Osteocyte (in vitro differentiated cells): ENCODE data around the gene RASSF3. TPM values are rescaled to one million over a fixed set of nuclear protein-coding genes. Genes with fewer than 3 reads are reported as not detected.

Experiments used
- DNase-seq: peaks from one replicate; pipeline ENCODE4 v3.0.0; 2021; ENCODE audit warnings: mixed read lengths; ENCODE audit not compliant: unreplicated experiment; ENCODE audit errors: extremely low spot score
- H3K27ac Mint-ChIP-seq: one replicate; pipeline ENCODE4 v1.8.0; 2021; ENCODE audit warnings: mild to moderate bottlenecking, mixed read lengths; ENCODE audit not compliant: unreplicated experiment
- H3K27me3 Mint-ChIP-seq: one replicate; pipeline ENCODE4 v1.8.0; 2021; ENCODE audit warnings: mixed read lengths; ENCODE audit not compliant: unreplicated experiment
- H3K36me3 Mint-ChIP-seq: one replicate; pipeline ENCODE4 v1.8.0; 2021; ENCODE audit warnings: mixed read lengths; ENCODE audit not compliant: unreplicated experiment
- H3K4me1 Mint-ChIP-seq: one replicate; pipeline ENCODE4 v1.8.0; 2021; ENCODE audit warnings: mixed read lengths; ENCODE audit not compliant: unreplicated experiment
- H3K4me3 Mint-ChIP-seq: one replicate; pipeline ENCODE4 v1.8.0; 2021; ENCODE audit warnings: mild to moderate bottlenecking, moderate library complexity, mixed read lengths; ENCODE audit not compliant: unreplicated experiment
- H3K9me3 Mint-ChIP-seq: one replicate; pipeline ENCODE4 v1.8.0; 2021; ENCODE audit warnings: mixed read lengths; ENCODE audit not compliant: unreplicated experiment
- CTCF ChIP-seq: fragments of 200-600 bp; sonication (generic); IDR thresholded peaks from 2 replicates; pipeline ENCODE4 v1.5.0; 2021; ENCODE audit warnings: antibody characterized with exemption, mild to moderate bottlenecking, moderate library complexity
- total RNA-seq: library from RNA; stranded (reverse); gene quantifications from 2 replicates; pipeline ENCODE4 v1.2.1, GENCODE V29; 2021

Gene RASSF3
- total RNA-seq, 1 donor from 2014 or later: 29.0 TPM

- Mint-ChIP-seq H3K36me3 (no peaks in the 10 kb centered on the region), H3K27ac (peak overlapping the region; percentile 57), H3K4me1 (peaks cover 80% of the 10 kb centered on the region), H3K9me3 (no peaks in the 10 kb centered on the region), H3K27me3 (no peaks in the 10 kb centered on the region), H3K4me3 (no peak overlapping the region)
- DNase-seq: no peak
- TF ChIP-seq CTCF: no peak
These were observed 60.8 kb downstream of the RASSF3 start for GRCh38 chr12:64670919-64671639.

DNA sequence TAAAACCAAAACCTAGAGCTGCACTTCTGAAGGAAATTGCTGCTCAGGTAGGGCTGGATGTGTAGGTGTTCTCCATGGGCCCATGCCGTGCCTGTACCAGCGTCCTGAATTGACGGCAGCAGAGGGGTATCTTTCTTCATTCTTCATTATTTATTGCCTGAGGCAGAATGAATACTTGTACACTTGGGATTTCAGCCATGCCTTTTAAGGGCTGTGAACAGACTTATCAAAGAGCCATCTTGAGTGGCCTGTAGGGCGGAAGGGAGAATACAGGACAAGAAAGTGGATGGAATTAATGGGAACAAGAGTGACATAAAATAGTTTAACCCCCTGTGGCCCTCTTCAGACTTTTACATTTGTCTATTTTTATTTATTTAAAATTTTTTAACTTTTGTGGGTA, 61.4 kb downstream of the RASSF3 start:
- Mint-ChIP-seq H3K27me3 (no peaks in the 10 kb centered on the region), H3K4me1 (peaks cover 75% of the 10 kb centered on the region), H3K4me3 (no peak overlapping the region), H3K27ac (peak overlapping the region; percentile 57), H3K9me3 (no peaks in the 10 kb centered on the region), H3K36me3 (no peaks in the 10 kb centered on the region)
- no peak for TF ChIP-seq CTCF
- no peak for DNase-seq

DNA sequence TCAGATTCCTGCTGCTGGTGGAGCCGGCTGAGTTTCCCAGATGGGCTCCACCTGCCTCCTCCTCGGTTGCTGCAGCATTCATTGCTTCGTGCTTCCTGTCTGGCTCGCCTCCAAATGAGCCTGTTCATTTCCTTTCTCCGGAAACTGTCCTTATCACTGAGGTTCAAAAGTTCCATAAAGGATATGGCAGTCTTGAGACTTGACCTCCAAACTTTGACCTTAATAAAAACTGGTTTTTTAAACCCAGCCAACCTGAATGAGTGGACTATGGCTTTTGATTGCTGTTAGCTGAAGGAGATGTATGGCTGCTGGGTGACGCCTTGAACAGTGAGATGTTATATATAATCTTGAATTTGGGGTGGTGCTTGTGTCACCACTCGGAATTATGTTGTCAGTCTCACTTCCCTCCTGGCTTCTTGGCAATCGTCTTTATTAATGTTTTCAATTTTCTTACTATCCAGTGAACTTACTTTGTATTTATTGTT, 62.7 kb downstream of the RASSF3 start:
- no peak for TF ChIP-seq CTCF
- no peak overlapping the region for H3K4me3 Mint-ChIP-seq
- no peaks in the 10 kb centered on the region for H3K9me3 Mint-ChIP-seq
- no peaks in the 10 kb centered on the region for H3K27me3 Mint-ChIP-seq
- DNase-seq: no peak
- no peaks in the 10 kb centered on the region for H3K36me3 Mint-ChIP-seq
- H3K27ac Mint-ChIP-seq: peak overlapping the region; percentile 75
- peaks cover 76% of the 10 kb centered on the region for H3K4me1 Mint-ChIP-seq

- H3K4me1 Mint-ChIP-seq: peaks cover 74% of the 10 kb centered on the region
- H3K27me3 Mint-ChIP-seq: no peaks in the 10 kb centered on the region
- no peak for DNase-seq
- H3K36me3 Mint-ChIP-seq: no peaks in the 10 kb centered on the region
- no peaks in the 10 kb centered on the region for H3K9me3 Mint-ChIP-seq
- H3K27ac Mint-ChIP-seq: peak overlapping the region; percentile 75
- H3K4me3 Mint-ChIP-seq: peak overlapping the region; percentile 26
- TF ChIP-seq CTCF: no peak
These were observed 63.3 kb downstream of the RASSF3 start for GRCh38 chr12:64673490-64674169.

DNA sequence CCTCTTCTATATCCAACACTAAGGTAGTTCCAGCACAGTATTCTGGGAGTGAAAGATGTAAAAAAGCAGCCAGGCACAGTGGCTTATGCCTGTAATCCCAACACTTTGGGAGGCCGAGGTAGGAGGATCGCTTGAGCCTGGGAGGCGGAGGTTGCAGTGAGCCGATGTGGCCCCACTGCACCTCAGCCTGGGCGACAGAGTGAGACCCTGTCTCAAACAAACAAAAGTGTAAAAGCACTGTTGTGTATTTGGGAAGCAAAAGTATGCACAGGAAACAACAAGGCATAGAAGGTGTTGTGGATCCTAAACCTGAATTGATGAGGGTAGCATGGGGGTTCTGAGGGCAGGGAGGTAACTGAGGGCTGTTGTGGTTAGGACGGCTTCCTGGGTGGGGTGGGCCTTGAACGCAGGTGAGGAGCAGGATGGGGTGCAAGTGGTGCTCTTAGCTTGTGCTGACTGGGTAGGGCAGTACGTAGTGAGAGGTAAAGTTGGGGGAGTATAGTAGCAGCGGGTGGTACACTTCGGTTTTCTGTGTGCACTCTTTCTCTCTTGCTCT, 64.2 kb downstream of the RASSF3 start:
- Mint-ChIP-seq H3K9me3 (no peaks in the 10 kb centered on the region), H3K27ac (peak overlapping the region; percentile 75), H3K4me1 (peaks cover 71% of the 10 kb centered on the region), H3K27me3 (no peaks in the 10 kb centered on the region), H3K36me3 (no peaks in the 10 kb centered on the region), H3K4me3 (no peak overlapping the region)
- no peak for TF ChIP-seq CTCF
- DNase-seq: no peak
